GM12873 (cell line): ENCODE results near the gene PCK2.

Experiments
- CTCF ChIP-seq: IDR thresholded peaks from 2 replicates; pipeline ENCODE4 v1.5.1; 2012; ENCODE audit warnings: low read depth, mild to moderate bottlenecking, moderate library complexity, low read length, control low read depth; ENCODE audit not compliant: insufficient read depth; ENCODE audit errors: missing control alignments

Gene PCK2

GRCh38 chr14:24093901-24094840, at the start of gene PCK2:
Gene PCK2, plus strand, starts transcription at chr14:24094311. Its CDS starts 95 bp downstream, at chr14:24094406.
- TF ChIP-seq CTCF = no peak

DNA sequence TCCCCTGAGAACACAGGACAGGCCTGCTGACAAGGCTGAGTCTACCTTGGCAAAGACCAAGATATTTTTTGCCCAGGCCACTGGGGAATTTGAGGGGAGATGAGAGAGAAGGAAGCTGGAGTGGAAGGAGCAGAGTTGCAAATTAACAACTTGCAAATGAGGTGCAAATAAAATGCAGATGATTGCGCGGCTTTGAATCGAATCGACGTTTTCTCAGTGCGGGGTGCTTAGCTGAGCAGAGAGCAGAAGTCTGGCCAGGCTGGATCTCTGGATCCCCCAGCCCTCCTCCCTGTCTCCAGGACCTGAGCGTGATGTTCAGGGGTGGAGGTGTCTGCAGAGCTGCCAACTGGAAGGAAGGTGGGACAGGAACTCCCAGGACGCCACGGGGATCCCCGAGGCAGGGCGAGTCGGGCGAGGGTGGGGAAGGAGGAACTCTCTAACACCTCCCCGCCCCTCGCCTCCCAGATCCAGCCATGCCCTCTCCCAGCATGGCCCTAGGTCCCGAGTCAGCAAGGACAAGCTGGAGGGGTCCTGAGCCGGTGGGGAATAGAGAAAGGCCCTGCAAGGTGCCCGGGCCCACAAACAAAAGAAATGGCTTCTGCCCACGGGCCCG, 42.8 kb upstream of the PCK2 start:
- TF ChIP-seq CTCF = no peak

DNA sequence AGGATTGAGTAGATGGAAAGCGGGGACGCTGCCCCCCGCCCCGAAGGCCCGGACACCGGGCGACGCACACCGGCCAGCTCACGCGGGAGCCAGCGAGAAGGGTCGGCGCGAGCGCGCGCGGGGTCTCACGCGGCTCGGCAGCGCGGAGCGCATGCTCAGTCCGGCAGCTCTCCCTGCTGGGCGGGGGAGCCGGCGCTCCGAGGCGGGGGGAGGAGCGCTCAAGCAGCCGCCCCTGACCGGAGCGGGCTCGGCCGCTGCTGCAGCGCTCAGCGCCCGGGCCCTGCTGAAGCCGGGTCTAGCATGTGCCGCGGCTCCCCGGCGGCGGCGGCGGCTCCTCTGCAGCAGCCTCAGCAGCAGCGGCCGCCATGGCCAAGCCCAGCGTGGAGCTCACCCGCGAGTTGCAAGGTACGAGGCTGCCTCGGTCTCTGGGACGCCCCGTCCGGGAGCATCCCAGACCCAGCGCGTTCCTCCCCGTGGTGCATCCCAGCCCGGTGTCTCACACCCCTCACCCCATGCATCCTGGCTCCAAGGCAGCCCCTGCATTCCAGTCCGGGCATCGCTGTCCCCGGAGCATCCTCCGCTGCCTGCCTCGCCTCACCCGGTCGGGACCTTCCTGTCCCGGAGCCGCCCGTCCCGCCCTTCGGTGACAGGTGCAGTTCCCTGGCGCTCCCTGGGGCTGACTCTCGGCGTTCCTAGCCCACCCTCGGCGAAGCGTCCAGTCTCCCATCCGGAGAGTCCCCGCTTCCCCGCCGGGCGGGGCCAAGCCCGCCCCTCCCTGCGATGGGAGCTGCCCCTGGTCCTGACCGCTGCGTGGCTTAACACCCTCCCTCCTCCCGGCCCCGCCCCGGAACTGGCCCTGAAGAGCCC, 42.1 kb upstream of the PCK2 start, which contains the start of gene CARMIL3:
Gene CARMIL3, plus strand, starts transcription at position 221 of the 867 bp plus-strand sequence. Its CDS starts 145 bp downstream, at position 366.
- TF ChIP-seq CTCF = no peak

- TF ChIP-seq CTCF = no peak
These were observed 41.2 kb upstream of the PCK2 start for GRCh38 chr14:24052656-24053547.

DNA sequence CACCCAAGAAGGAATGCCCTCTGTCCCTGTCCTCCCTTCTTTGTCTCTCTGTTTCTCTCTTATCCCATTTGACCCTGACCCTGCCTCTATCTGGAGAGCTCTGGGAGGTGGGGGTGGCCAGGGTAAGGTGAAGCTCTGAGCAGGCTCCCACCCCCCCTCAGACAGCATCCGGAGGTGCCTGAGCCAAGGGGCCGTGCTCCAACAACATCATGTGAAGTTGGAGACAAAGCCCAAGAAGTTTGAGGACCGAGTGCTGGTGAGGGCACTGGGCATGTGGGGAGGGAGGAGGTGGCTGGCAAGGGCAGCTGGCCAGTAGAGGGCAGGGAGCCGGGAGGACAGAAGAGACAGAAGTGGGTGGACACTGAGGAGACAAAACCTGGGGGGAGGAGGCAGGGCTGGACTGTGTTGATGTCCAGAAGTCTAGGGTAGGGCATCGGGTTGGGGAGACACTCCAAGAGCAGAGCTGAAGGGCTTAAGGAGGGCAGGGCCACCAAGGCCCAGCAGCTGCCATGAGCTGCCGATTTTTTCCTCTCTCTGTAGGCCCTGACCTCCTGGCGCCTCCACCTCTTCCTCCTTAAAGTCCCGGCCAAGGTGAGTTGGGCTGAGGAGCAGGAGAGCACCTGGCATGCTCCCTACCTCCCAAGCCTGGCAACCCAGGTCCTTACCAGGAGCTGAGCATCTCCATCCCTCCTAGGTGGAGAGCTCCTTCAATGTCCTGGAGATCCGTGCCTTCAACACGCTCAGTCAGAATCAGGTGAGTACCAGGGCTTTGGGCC, 40.4 kb upstream of the PCK2 start:
- TF ChIP-seq CTCF = no peak

GRCh38 chr14:24054324-24054641, 39.8 kb upstream of the PCK2 start:
- no peak for TF ChIP-seq CTCF
